ENCODE results near the gene CIITA. TPM values are rescaled to one million over a fixed set of nuclear protein-coding genes. Genes with fewer than 3 reads are reported as not detected.

CIITA gene
- total and polyA plus RNA-seq, 8 donors, result under 0.01 to 67.1 (median 12.8) TPM

- H3K4me1 ChIP-seq, result peaks cover 0 to 4% (median 0%) of the 10 kb centered on the region in 4 donors
- TF ChIP-seq CTCF (IDR thresholded peaks at IDR 0.05) (no peak), POLR2AphosphoS5 (IDR thresholded peaks at IDR 0.05) (no peak), POLR2A (IDR thresholded peaks at IDR 0.05) (no peak), EP300 (IDR thresholded peaks at IDR 0.05) (no peak)
- H3K36me3 ChIP-seq, result no peaks in the 10 kb centered on the region
- WGBS, 5 donors, result 71 to 90% (median 78%) methylated on average over 1 of the region's 1 CpG
- intact Hi-C loops (cut with DNase I; ENCODE audit: low total_unique reads), result no loop called here
- H3K9me3 ChIP-seq, result no peaks in the 10 kb centered on the region
- H3K4me3 ChIP-seq, result no peak overlapping the region
- no peak for DNase-seq
- H3K27ac ChIP-seq, result no peak overlapping the region
- H3K27me3 ChIP-seq, result peaks cover 0 to 4% (median 0%) of the 10 kb centered on the region in 3 donors
Observed at GRCh38 chr16:10836174-10836853, 40.7 kb upstream of the CIITA start.

GRCh38 chr16:10838621-10839278, 38.3 kb upstream of the CIITA start:
- TF ChIP-seq POLR2A (IDR thresholded peaks at IDR 0.05) (no peak), CTCF (IDR thresholded peaks at IDR 0.05) (no peak), EP300 (IDR thresholded peaks at IDR 0.05) (no peak), POLR2AphosphoS5 (IDR thresholded peaks at IDR 0.05) (no peak)
- 77 to 85% (median 81%) methylated on average over 8 to 10 of the region's 10 CpGs for WGBS, 5 donors
- no peaks in the 10 kb centered on the region for H3K9me3 ChIP-seq
- H3K4me1 ChIP-seq, result peaks cover 0 to 4% (median 0%) of the 10 kb centered on the region in 4 donors
- H3K4me3 ChIP-seq, result no peak overlapping the region
- no peak for DNase-seq
- no peak overlapping the region for H3K27ac ChIP-seq
- peaks cover 0 to 8% (median 0%) of the 10 kb centered on the region in 3 donors for H3K27me3 ChIP-seq
- intact Hi-C loops (cut with DNase I; ENCODE audit: low total_unique reads), result no loop called here
- H3K36me3 ChIP-seq, result no peaks in the 10 kb centered on the region

GRCh38 chr16:10839279-10839666, 37.7 kb upstream of the CIITA start:
- no peak overlapping the region for H3K27ac ChIP-seq
- TF ChIP-seq CTCF (IDR thresholded peaks at IDR 0.05) (no peak), POLR2A (IDR thresholded peaks at IDR 0.05) (no peak), POLR2AphosphoS5 (IDR thresholded peaks at IDR 0.05) (no peak), EP300 (IDR thresholded peaks at IDR 0.05) (no peak)
- H3K36me3 ChIP-seq, result no peaks in the 10 kb centered on the region
- H3K4me1 ChIP-seq, result peaks cover 0 to 4% (median 0%) of the 10 kb centered on the region in 4 donors
- 21 to 43% (median 27%) methylated on average over 6 of the region's 6 CpGs for WGBS, 5 donors
- DNase-seq, result peak in 1 of 2 donors; percentile 44
- H3K9me3 ChIP-seq, result no peaks in the 10 kb centered on the region
- no peak overlapping the region for H3K4me3 ChIP-seq
- intact Hi-C loops (cut with DNase I; ENCODE audit: low total_unique reads), result no loop called here
- peaks cover 0 to 8% (median 0%) of the 10 kb centered on the region in 3 donors for H3K27me3 ChIP-seq

GRCh38 chr16:10840703-10841102, 36.3 kb upstream of the CIITA start:
- intact Hi-C loops (cut with DNase I; ENCODE audit: low total_unique reads), result no loop called here
- H3K4me3 ChIP-seq, result no peak overlapping the region
- no peak for TF ChIP-seq POLR2AphosphoS5 (IDR thresholded peaks at IDR 0.05)
- no peak for TF ChIP-seq CTCF (IDR thresholded peaks at IDR 0.05)
- no peak for TF ChIP-seq EP300 (IDR thresholded peaks at IDR 0.05)
- TF ChIP-seq POLR2A (IDR thresholded peaks at IDR 0.05), result no peak

More at GRCh38 chr16:10840703-10841102, 36.3 kb upstream of the CIITA start:
- Histone ChIP-seq H3K27me3 (peaks cover 0 to 8% (median 0%) of the 10 kb centered on the region in 3 donors), H3K9me3 (no peaks in the 10 kb centered on the region), H3K27ac (no peak overlapping the region), H3K4me1 (peaks cover 0 to 4% (median 0%) of the 10 kb centered on the region in 4 donors), H3K36me3 (no peaks in the 10 kb centered on the region)
- no peak for DNase-seq
- 70 to 81% (median 75%) methylated on average over 16 of the region's 16 CpGs for WGBS, 5 donors

Measured in stomach (tissue), 9 donors.